MM.1S (cell line): ENCODE results near the gene SWT1.
"Not testable (repeated sequence)": the region's sequence is repeated elsewhere in the genome, so short reads cannot be mapped to it uniquely, and the experiment has no call there.

Experiments
- EZH2phosphoT487 ChIP-seq: fragments of 300-600 bp; sonication (generic); IDR thresholded peaks from 2 replicates; pipeline ENCODE4 v1.6.1; 2018; ENCODE audit warnings: antibody characterized with exemption, low read length
- TF ChIP-seq, protein P1 (sequence below): fragments of 300-600 bp; sonication (generic); IDR thresholded peaks from 2 replicates; pipeline ENCODE4 v1.5.1; 2016; ENCODE audit warnings: antibody characterized with exemption, low read length, mixed read lengths

DNA sequence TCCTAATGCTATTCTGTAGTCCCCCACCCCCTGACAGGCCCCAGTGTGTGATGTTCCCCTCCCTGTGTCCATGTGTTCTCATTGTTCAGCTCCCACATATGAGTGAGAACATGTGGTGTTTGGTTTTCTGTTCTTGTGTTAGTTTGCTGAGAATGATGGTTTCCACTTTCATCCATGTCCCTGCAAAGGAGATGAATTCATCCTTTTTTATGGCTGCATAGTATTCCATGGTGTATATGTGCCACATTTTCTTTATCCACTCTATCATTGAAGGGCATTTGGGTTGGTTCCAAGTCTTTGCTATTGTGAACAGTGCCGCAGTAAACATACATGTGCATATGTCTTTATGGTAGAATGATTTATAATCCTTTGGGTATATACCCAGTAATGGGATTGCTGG lies 52.4 kb downstream of the SWT1 start:
- TF ChIP-seq EZH2phosphoT487: not testable (repeated sequence)
- TF ChIP-seq, protein P1, sequence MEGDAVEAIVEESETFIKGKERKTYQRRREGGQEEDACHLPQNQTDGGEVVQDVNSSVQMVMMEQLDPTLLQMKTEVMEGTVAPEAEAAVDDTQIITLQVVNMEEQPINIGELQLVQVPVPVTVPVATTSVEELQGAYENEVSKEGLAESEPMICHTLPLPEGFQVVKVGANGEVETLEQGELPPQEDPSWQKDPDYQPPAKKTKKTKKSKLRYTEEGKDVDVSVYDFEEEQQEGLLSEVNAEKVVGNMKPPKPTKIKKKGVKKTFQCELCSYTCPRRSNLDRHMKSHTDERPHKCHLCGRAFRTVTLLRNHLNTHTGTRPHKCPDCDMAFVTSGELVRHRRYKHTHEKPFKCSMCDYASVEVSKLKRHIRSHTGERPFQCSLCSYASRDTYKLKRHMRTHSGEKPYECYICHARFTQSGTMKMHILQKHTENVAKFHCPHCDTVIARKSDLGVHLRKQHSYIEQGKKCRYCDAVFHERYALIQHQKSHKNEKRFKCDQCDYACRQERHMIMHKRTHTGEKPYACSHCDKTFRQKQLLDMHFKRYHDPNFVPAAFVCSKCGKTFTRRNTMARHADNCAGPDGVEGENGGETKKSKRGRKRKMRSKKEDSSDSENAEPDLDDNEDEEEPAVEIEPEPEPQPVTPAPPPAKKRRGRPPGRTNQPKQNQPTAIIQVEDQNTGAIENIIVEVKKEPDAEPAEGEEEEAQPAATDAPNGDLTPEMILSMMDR: not testable (repeated sequence)
